Fibroblast of skin of scalp (primary cell): ENCODE data around the gene OR4Q2. TPM values are rescaled to one million over a fixed set of nuclear protein-coding genes. Genes with fewer than 3 reads are reported as not detected.
"Not testable (repeated sequence)": the region's sequence is repeated elsewhere in the genome, so short reads cannot be mapped to it uniquely, and the experiment has no call there.

ENCODE experiments used
- DNase-seq: peaks from one replicate; pipeline ENCODE4 v3.0.0-alpha.2; 2013
- polyA plus RNA-seq, 2 experiments: library from polyadenylated mRNA; unstranded; fragments of 120-200 nt; gene quantifications; one replicate each; pipeline ENCODE4 v1.2.1, GENCODE V29; 2013; ENCODE audit not compliant: insufficient read length in 2 of 2

The OR4Q2 gene
- polyA plus RNA-seq (2013, experiment 1 of 2; ENCODE audit: insufficient read length): not detected
- not detected for polyA plus RNA-seq (2013, experiment 2 of 2; ENCODE audit: insufficient read length)

DNA sequence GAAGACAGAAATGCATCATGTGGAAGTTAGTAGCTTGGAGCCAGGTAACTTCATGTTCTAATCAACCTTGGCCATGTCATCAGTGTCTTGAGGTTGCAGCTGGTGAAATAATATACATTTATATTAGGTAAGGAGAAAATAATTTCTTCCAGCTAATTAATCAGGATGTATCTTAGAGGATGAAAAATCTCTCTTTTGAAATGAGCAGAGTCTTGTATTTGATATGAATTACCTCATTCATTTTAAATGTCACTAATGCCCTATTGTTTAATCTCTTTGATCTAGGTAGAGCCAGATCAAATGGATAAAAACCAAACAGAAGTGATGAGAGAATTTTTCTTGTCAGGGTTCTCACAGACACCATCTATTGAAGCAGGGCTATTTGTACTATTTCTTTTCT is at the start of gene OR4Q2:
Gene OR4Q2, plus strand, starts transcription at position 301 of the 400 bp plus-strand sequence.
- no peak for DNase-seq

DNA sequence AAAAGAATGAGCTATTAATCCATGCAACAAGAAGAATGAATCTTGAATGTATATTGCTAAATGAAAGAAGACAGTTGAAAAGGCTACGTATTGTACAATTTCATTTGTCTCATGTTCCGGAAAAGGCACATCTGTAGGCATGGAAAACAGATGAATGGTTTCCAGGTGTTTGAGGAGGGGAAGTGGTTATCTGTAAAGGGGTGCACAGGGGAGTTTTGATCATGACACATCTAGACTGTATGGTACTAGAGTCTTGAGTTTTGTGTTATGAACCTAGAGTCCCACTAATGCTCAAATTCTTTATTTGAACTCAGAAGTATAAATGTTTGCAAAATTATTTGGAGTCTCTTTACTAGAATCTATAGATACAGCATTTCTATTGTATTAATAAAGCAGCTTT is 32.2 kb upstream of the OR4Q2 start:
- not testable (repeated sequence) for DNase-seq

DNA sequence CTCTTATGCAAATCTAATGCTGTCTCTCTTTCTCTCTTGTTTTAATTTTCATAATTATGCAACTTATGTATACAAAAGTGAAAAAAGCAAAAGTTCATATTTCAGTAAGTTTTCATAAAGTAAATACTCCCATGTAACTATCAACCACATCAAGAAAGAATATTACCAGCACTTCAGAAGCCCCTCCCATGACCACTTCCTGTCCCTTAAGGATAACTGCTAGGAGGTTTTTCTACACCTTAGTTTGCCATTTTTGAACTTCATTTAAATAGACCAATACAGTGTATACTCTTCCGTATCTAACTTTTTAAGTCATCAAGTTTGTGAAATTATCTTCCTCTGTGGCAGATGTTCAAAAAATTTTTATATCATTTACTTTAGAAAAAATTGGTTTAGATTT is 27.1 kb upstream of the OR4Q2 start:
- DNase-seq: no peak

DNA sequence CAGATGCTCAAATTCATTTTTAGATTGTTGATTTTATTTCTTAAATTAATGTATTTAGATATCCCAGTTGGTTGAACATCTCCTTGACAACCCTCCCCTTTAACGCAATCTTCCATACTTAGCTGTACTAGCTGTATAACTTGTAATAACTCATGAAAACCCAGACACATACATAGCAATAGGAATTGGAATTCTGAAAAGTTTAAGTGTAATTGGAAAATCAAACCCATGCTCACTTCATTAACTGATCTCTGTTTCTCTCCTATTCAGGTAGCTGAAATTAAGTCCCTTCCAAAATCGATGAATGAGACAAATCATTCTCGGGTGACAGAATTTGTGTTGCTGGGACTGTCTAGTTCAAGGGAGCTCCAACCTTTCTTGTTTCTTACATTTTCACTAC is 26.7 kb upstream of the OR4Q2 start, which contains the start of gene OR4K15:
Gene OR4K15, plus strand, starts transcription at position 301 of the 400 bp plus-strand sequence. Its CDS starts 0 bp downstream, at position 301.
- DNase-seq: no peak

DNA sequence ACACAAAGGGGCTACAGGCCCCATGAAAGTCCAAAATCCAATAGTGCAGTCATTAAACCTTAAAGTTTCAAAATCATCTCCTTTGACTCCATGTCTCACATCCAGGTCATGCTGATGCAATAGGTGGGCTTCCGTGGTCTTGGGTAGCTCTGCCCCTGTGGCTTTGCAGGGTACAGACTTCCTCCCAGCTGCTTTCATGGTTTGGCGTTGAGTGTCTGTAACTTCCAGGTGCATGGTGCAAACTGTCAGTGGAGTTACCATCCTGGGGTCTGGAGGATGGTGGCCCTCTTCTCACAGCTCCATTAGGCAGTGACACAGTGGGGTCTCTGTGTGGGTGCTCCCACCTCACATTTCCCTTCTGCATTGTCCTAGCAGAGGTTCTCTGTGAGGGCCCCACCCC is 8.5 kb upstream of the OR4Q2 start:
- no peak for DNase-seq

DNA sequence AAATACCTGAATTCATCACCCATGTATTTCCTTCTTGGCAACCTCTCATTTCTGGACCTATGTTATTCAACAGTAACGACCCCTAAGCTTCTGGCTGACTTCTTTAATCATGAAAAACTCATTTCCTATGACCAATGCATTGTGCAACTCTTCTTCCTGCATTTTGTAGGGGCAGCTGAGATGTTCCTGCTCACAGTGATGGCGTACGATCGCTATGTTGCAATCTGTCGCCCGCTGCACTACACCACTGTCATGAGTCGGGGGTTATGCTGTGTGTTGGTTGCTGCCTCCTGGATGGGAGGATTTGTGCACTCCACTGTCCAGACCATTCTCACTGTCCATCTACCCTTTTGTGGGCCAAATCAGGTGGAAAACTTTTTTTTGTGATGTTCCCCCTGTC is 356 bp downstream of the OR4Q2 start:
- DNase-seq: no peak

DNA sequence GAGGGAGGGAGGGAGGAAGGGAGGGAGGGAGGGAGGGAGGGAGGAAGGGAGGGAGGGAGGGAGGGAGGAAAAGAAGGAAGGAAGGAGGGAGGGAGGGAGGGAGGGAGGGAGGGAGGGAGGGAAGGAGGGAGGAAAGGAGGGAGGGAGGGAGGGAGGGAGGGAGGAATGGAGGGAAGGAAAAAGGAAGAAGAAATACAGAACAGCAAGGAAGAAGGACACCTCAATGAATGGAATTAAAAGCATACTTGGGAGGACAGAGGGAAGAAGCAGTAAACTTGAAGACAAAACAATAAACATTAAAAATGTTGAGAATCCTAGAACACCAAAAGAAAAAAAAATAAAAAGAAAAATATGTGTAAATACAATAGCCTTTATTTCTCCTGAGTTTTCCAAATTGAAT is 6.2 kb downstream of the OR4Q2 start:
- no peak for DNase-seq

DNA sequence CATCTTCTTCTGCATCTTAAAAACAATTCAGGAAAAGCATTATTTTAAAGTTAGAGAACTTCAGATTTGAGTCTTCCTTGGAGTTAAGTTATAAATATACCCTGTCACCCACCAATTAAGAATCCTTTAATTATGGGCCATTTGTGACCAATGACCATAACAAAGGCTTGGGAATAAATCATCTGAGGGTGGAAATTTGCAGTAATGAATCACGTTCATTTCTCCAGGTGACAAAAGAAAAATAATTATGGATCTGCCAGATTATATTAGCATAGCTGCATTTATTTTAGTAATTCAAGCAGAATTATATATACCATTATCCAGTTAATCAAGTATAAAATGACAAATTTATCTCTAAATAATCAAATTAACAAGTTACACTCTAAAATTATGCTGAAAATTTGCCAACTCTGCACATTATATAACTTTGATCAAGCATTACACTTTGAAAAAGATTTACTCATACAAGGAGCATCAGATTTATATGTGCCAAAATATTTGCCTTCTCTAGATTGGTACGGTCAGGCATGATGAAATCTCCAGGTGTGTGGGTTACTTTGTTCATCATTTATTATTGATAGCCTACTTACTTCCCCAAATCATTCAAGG is 17.4 kb downstream of the OR4Q2 start, which contains the start of gene OR4K14:
Gene OR4K14, minus strand, starts transcription at position 51 of the 609 bp plus-strand sequence. CDS start 4,114 bp downstream, outside the sequence.
- DNase-seq: no peak

DNA sequence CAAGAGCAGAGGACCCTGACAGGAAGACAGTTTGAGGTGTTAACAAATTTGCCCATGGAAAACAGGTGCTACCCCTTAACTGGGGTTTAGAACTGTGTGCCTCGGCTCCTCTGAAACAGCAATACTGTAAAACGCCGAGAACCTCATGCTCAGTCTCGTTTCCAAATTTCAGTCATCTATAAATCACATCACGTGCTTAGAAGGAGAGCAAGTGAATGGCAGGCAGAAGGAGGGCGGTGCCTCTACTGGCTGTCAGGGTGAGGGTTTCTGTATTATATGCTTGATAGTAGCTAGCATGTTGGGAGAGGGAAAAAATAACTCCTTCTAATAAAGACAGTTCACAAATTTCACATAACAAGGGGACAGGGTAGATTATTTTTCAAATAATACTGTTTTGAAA is 29.1 kb downstream of the OR4Q2 start:
- no peak for DNase-seq

DNA sequence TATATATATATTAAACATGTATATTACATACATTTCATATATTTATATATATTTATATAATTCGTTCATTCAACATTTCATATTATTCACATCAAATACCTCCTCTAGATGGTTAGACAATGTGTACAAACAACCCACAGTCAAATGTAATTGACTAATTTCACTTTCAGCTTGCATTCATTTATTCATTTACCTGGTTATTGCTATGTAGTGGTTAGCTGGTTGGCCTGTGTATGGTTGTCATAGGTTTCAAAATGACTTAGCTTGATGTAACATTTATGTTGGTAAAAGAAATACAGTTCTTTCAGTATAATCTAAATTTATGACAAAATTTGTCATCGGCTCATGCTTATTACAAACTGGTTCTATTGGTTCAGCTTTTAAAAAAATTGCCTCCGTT is 33.5 kb downstream of the OR4Q2 start:
- no peak for DNase-seq

DNA sequence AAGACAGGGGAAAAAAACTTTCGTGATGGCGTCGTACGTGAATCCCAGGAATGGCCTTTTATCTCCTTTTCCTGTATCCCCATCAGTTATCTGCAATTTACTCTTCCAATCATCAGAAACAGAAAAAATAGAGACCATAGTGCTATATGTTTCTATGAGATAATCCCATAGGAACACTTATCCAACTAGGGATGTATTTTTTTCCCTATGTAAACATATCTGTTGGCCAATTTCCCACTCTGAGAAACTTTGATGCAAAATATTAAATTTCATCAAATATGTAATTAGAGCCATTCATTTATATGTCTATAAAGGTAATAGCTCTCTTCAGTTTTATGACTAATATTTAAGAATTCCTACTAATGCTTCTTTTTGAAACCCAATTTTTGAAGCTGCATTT is 34.0 kb downstream of the OR4Q2 start, which contains the start of gene OR4K13:
Gene OR4K13, minus strand, starts transcription at position 101 of the 400 bp plus-strand sequence. CDS start 1,280 bp downstream, outside the sequence.
- no peak for DNase-seq

DNA sequence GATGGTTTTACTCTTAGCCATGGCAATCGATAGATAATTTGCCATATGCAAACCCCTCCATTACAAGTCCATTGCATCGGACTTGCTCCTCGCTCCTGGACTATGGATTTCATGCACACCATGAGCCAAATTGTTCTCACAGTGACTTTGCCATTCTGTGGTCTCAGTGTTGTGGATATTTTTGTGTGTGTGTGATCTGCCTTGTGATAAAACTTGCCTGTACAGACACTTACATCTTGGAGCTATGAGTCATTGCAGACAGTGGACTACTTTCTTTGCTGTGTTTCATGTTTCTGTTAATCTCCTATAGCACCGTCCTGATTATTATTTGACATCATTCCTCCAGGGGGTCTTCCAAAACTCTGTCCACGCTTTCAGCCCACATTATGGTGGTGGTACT is 42.3 kb downstream of the OR4Q2 start:
- DNase-seq: no peak

DNA sequence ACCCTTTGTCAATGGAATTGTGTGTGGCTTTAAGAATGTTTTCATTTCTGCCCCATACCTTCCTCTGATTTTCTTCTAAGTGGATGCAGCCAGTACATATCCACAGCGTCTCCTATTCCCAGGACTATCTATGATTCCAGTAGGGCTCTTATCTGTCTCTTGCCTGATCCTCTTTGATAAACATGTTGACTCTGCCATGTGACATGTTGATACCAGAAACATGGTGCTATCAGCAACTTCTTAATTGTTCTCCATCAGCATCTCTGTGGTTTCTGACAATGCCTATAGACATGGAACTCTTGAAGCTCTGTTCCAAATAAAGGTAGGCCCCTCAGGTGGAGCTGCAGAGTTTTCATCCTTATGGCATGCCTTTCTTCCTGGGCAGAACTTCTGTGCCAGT is 46.2 kb downstream of the OR4Q2 start:
- no peak for DNase-seq
